Ovary (tissue), 9 donors: ENCODE measurements around the gene ARHGEF28. TPM values are rescaled to one million over a fixed set of nuclear protein-coding genes. Genes with fewer than 3 reads are reported as not detected.

Experiments
- DNase-seq, 5 donors: peaks; one replicate each; pipeline ENCODE4 v3.0.0-alpha.2; 2019 to 2020
- H3K27ac ChIP-seq, 2 donors: fragments of 200-600 bp; one replicate each; pipeline versions ENCODE4 v1.5.1 to v1.8.0; 2019 to 2022
- H3K27me3 ChIP-seq: fragments of 200-600 bp; one replicate; pipeline ENCODE4 v1.8.0; 2022
- H3K36me3 ChIP-seq: fragments of 200-600 bp; sonication (generic); one replicate; pipeline ENCODE4 v1.5.1; 2019
- H3K4me1 ChIP-seq: one replicate; pipeline ENCODE4 v1.8.1; 2013; ENCODE audit warnings: mild to moderate bottlenecking, moderate library complexity; ENCODE audit not compliant: insufficient read depth
- H3K4me3 ChIP-seq: fragments of 200-600 bp; sonication (generic); one replicate; pipeline ENCODE4 v1.5.1; 2017
- H3K9me3 ChIP-seq, 2 donors: fragments of 200-600 bp in 1 of 2; sonication (generic) in 1 of 2; one replicate each; pipeline versions ENCODE4 v1.5.1 to v1.8.1; 2013 to 2019; ENCODE audit warnings: mild to moderate bottlenecking in 1 of 2, moderate library complexity in 1 of 2
- EP300 ChIP-seq: sonication (generic); formaldehyde crosslinking; IDR thresholded peaks from one replicate; pipeline ENCODE4 v1.6.1; 2017; ENCODE audit warnings: antibody characterized with exemption
- POLR2A ChIP-seq: fragments of 450-650 bp; IDR thresholded peaks from one replicate; pipeline ENCODE4 v1.6.1; 2017; ENCODE audit warnings: antibody characterized with exemption, mild to moderate bottlenecking, moderate library complexity
- WGBS, 3 donors: extraction: QIAGEN DNeasy Blood & Tissue Kit in 1 of 3; methylation state at CpG; one replicate each; pipeline versions ENCODE4 v1.1.5 to v1.1.7; 2013 to 2017; 5-methylcytosine and 5-hydroxymethylcytosine counted together
- intact Hi-C, 4 donors: fragments of 100-400 bp; cut with DNase I; formaldehyde crosslinking; loops; one replicate each; pipeline versions ENCODE4 v1.11.0 to v1.15.1; 2022 to 2023
- polyA plus RNA-seq, 2 donors: library from polyadenylated mRNA; stranded (reverse); fragments of 200-250 nt in 1 of 2; fragments of 350-450 nt in 1 of 2; fragmentation: Illumina TruSeq in 1 of 2; extraction: RNeasy Lipid Tissue Mini Kit (QIAGEN cat#74804) in 1 of 2; gene quantifications; one replicate each; pipeline ENCODE4 v1.2.3, GENCODE V29; 2013 to 2014
- total RNA-seq, 7 donors: library from RNA; depleted of rRNA in 2 of 7; stranded (reverse); fragments of >200 nt in 2 of 7; fragmentation: NEBNext Ultra II Directional in 3 of 7; extraction: Animal tissue kit (Norgen Biotek cat#: 25700) in 3 of 7; gene quantifications; one replicate each; pipeline versions ENCODE4 v1.1.0 to v1.2.4, GENCODE V29; 2016 to 2023
- TF ChIP-seq, protein P1 (sequence below), 3 donors: fragments of 450-650 bp in 2 of 3; fragments of 200-600 bp in 1 of 3; IDR thresholded peaks; one replicate each; pipeline versions ENCODE4 v1.5.1 to v1.8.0; 2016 to 2022; ENCODE audit warnings: antibody characterized with exemption in 3 of 3, mild to moderate bottlenecking in 1 of 3
- donor health status: DM: no; HTN: no; CAD: no; lungs with moderate emphysema.
- donor health status: DM: no; HTN: no; CAD: no.
- donor health status: Bipolar disorder and iron deficiency.
- donor health status: DM: yes; HTN: yes; CAD: no.
- donor health status: DM: no; HTN: no; CAD: no.
- donor health status: DM: yes; HTN: yes; CAD: no.

ARHGEF28 gene
- total and polyA plus RNA-seq, 9 donors = 21.5 to 75.6 (median 35.0) TPM

DNA sequence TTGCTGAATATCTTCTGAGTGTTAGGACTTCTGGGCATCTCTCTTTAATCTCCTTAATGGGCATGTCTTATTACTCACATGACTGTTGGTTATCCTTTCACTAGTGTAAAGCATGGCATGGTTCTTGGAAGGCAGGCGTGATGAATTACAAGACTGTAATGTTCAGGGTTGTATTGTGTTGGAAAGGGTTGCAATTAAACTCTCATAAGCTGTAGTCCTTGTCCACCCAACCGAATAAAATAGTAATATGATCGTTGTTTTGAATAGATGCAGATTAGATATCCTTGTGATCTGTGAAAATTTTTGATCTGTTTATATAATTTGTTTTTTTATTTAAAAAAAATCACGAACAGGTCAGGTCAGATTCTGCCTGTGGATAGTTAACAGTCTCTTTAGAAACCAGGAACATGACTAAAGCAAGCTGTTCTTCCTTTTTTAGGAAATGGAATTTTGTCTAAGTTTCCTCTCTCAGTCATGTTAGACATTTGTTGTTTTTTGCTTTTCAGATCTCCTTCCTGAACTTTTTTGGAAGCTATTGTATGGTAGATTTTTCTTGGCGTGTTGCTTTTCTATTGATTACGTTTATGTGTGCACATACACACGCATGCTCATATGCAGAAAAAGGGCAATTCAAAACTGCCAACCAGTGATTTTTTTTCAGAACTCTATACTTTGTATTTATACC, 121.8 kb downstream of the ARHGEF28 start:
- no peaks in the 10 kb centered on the region for H3K27me3 ChIP-seq
- TF ChIP-seq, protein P1, sequence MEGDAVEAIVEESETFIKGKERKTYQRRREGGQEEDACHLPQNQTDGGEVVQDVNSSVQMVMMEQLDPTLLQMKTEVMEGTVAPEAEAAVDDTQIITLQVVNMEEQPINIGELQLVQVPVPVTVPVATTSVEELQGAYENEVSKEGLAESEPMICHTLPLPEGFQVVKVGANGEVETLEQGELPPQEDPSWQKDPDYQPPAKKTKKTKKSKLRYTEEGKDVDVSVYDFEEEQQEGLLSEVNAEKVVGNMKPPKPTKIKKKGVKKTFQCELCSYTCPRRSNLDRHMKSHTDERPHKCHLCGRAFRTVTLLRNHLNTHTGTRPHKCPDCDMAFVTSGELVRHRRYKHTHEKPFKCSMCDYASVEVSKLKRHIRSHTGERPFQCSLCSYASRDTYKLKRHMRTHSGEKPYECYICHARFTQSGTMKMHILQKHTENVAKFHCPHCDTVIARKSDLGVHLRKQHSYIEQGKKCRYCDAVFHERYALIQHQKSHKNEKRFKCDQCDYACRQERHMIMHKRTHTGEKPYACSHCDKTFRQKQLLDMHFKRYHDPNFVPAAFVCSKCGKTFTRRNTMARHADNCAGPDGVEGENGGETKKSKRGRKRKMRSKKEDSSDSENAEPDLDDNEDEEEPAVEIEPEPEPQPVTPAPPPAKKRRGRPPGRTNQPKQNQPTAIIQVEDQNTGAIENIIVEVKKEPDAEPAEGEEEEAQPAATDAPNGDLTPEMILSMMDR (IDR thresholded peaks at IDR 0.05) = no peak
- TF ChIP-seq EP300 (no peak), POLR2A (no peak)
- H3K36me3 ChIP-seq = no peaks in the 10 kb centered on the region
- intact Hi-C loops = loop anchor here in 1 of 4 donors (10.0 kb wide), 1 partner anchor 53 kb away; no protein-coding TSS in a partner anchor
- peaks cover 16% of the 10 kb centered on the region for H3K4me1 ChIP-seq
- WGBS, 3 donors = 14 to 19% (median 15%) methylated on average over 7 of the region's 7 CpGs
- H3K4me3 ChIP-seq = no peak overlapping the region
- no peaks in the 10 kb centered on the region for H3K9me3 ChIP-seq
- no peak for DNase-seq
- peak overlapping the region in 1 of 2 donors; percentile 76 for H3K27ac ChIP-seq

DNA sequence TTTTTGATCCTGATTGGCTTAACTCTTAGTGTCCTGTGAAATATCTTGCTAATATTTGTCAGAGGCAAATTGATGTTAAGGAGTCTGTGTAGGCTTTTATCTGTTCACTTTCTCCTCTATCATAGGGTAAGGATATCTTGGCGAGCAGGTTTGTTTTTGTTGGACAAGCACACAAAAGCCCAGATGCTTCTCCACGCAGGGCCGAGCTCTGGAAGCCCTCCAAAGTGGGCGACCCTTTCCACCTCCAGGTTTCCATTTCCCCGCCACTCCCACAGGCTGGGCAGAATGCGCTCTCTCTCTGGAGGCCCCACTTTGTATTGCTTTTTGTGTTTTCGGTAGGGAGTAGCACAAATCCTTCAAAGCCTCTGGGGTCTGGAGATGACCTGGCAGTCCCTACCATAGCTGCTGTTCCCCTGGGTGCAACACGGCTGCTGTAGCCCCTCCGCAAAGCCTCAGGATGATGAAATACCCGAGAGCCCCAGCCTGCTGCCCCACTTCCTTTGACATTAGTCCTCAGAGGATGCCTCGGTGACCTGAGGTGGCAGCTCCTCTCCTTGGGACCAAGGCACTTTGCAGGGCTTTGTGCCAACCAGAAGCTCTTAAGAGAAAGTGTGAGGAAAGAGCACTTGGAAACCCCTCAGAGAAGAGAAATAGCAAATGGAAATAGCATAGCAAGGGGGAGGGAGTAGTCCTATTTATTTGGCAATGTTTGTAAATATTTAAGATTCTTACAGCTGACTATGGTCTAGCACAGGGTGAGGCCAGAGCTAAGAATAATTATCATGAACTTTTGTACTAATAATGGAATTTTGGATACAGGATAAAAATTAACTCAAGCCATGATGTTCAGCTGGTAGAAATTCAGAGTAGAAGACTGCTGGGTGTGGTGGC, 122.8 kb downstream of the ARHGEF28 start:
- Histone ChIP-seq H3K4me1 (peaks cover 17% of the 10 kb centered on the region), H3K9me3 (no peaks in the 10 kb centered on the region), H3K36me3 (no peaks in the 10 kb centered on the region), H3K4me3 (no peak overlapping the region), H3K27me3 (no peaks in the 10 kb centered on the region), H3K27ac (peak overlapping the region; percentile 39 to 76)
- TF ChIP-seq POLR2A (no peak), EP300 (no peak)
- TF ChIP-seq, protein P1 (IDR thresholded peaks at IDR 0.05) = no peak
- 0 to 10% (median 1%) methylated on average over 11 of the region's 11 CpGs for WGBS, 3 donors
- intact Hi-C loops = loop anchor here in 1 of 4 donors (10.0 kb wide), 1 partner anchor 54 kb away; no protein-coding TSS in a partner anchor
- DNase-seq = peak; percentile 80 to 94 (median 92)

DNA sequence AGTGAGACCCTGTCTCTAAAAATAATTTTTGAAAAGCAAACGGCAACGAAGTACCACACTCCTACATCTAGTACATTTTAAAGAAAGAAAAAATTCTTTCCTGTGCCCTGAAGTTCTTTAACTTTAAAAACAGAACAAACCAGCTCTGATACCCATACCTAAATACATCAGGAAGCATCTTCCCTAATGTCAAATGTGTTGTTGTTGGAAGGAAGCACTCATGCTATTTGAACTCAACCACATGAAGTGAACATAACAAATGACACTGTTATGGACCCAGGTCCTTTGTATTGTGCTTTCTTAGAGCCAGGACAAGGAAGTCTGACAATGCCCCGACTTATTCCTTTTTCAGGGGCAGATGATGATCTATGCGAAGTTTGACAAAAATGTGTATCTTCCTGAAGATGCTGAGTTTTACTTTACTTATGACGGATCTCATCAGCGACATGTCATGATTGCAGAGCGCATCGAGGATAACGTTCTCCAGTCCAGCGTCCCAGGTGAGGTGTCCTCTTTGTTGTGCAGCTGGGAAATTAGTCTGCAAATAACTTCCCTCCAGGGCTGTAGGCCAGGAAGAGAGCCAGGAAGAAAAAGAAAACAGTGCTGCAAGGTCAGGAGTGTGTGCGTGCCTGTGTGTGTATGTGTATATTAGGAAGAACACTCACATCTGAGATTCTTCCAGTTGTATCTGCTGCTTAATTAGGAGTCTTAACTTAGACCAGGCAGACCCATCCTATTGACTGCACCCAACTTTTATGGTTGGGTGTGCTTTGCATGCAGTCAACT, 123.7 kb downstream of the ARHGEF28 start:
- peaks cover 17% of the 10 kb centered on the region for H3K4me1 ChIP-seq

More for the DNA sequence above, 123.7 kb downstream of the ARHGEF28 start:
- intact Hi-C loops = loop anchor here in 1 of 4 donors (10.0 kb wide), 1 partner anchor 55 kb away; no protein-coding TSS in a partner anchor
- Histone ChIP-seq H3K27ac (peak overlapping the region in 1 of 2 donors; percentile 76), H3K36me3 (no peaks in the 10 kb centered on the region), H3K4me3 (no peak overlapping the region), H3K27me3 (no peaks in the 10 kb centered on the region), H3K9me3 (no peaks in the 10 kb centered on the region)
- TF ChIP-seq, protein P1 (IDR thresholded peaks at IDR 0.05) = no peak
- WGBS, 3 donors = 8 to 28% (median 14%) methylated on average over 11 of the region's 11 CpGs
- DNase-seq = peak in 3 of 5 donors; percentile 44 to 57 (median 50)
